GM21528 (cell line): Measurements from ENCODE around the gene DIS3L2.
"Not testable (repeated sequence)": the region's sequence is repeated elsewhere in the genome, so short reads cannot be mapped to it uniquely, and the experiment has no call there.

Experiments
- ATAC-seq: cut with Tn5 transposase; IDR thresholded peaks from one replicate; pipeline ENCODE4 v1.9.1; 2021; ENCODE audit warnings: mild to moderate bottlenecking, moderate library complexity; ENCODE audit not compliant: unreplicated experiment, low FRiP score

DIS3L2 gene

GRCh38 chr2:232338094-232338758 is 376.7 kb downstream of the DIS3L2 start:
- not testable (repeated sequence) for ATAC-seq

DNA sequence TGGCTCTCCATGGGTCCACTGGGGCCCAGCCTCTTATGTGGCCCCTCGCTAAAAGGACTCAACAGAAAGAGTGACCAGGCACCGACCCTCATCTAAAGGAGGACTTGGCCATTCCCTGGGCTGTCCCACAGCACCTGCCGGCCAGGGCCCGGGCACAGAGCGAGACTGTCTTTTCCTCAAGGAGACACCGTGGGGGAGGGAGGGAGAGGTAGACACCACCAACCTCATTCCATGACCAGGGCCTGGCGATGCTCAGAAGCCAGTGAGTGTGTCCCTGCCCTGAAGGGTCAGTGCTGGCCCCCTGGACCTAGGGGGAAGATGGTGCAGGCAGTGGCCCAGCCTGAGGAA is 377.2 kb downstream of the DIS3L2 start:
- ATAC-seq, result no peak

- no peak for ATAC-seq
These were observed 377.9 kb downstream of the DIS3L2 start for GRCh38 chr2:232339121-232340081.

DNA sequence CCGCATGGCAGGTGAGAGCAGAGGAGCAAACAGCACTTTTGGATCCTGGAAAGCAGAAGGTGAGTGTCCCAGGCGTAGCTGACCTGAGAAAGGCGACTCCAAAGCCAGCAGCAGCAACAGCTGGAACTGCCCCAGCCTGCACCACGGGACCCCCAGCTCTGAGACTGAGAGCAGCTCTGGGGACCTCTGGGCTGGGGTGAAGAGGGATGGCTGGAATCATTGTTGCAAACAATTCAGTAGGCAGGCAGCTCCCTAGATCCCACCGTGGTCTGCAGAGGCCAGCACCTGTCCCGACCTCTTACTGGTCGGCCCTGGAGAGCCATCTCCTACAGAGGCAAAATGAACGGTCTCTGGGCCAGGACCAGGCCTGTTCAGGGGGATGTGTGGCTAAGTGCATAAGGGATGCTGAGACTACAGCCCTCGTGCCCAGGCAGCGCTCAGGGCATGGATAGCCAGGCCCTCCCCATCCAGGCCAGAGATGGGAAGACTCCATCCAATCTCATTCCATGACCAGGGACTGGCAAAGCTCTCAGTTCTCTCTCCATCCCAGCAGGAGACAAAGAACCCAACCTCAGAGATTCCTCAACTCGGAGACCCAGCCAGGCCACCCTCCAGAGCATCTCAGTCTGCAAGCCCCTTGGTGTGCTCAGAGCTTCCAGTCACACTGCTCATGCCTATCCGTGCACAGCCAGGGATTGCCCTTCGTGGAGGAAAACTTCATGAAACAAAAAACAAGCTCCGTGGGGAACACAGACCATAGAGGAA is 378.8 kb downstream of the DIS3L2 start:
- no peak for ATAC-seq

GRCh38 chr2:232341061-232341738 is 379.7 kb downstream of the DIS3L2 start:
- ATAC-seq, result no peak

- no peak for ATAC-seq
These were observed 380.2 kb downstream of the DIS3L2 start for GRCh38 chr2:232341739-232342126.

DNA sequence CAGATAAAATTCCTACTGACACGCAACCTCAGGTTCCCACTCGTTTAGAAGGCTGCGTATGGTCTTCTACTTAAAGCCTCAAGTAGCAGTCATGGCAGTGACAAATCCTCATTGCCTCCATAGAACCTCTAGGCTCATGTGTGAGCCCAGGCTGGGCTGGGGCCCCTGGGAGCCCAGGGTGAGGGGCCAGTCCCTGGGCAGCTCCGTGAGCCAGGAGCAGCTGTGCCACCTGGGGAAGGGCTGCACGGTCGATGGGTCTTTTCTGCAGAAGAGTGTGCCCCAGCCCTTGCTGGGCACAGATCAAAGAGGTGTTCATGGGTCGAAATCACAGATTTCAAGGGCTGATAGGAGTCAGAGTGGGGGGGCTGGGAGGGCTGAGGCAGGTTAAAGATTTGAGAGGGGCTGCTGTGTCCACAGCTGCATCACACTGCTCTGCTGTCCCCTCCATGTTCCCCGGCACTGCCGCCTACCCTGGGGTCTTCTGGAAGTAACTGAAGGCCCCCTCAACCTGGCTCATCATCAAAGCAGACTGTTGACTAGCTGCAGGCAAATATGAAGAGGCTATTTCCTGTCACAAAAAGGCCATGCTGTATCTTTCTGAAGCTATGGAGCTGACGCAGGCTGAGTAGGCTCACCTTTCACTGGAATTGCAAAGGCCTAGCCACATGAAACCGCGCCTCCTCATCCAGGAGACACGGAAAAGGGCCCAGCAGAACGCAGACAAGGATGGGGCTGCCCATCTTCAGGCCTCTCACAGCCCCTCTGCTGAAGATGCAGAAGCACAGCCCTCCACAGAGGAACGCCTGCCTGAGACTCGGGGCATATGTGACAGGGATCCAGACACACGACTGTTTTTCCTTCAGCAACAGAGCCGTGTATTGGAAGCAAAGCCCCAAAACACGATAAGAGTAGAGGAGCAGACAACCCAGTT is 381.4 kb downstream of the DIS3L2 start:
- ATAC-seq, result no peak

- no peak for ATAC-seq
These were observed 382.3 kb downstream of the DIS3L2 start for GRCh38 chr2:232343821-232344220.

GRCh38 chr2:232345251-232345650 is 383.7 kb downstream of the DIS3L2 start:
- ATAC-seq, result no peak

DNA sequence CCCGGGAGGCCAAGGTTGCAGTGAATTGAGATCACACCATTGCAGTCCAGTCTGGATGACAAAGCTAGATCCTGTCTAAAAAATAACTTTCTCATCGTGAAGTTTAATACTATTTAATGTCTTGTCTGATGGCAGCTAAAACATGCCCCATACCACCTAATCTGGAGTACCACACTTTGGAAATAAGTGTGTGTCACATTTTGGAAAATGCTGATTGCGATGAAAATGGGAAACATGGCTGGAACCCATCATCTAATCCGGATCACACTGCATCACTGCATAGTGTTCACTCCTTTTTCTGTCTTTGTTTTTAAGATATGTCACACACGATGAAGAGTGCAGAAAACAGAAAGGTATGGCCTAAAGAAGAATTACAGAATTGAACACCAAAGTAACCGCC is 385.9 kb downstream of the DIS3L2 start:
- ATAC-seq, result no peak

DNA sequence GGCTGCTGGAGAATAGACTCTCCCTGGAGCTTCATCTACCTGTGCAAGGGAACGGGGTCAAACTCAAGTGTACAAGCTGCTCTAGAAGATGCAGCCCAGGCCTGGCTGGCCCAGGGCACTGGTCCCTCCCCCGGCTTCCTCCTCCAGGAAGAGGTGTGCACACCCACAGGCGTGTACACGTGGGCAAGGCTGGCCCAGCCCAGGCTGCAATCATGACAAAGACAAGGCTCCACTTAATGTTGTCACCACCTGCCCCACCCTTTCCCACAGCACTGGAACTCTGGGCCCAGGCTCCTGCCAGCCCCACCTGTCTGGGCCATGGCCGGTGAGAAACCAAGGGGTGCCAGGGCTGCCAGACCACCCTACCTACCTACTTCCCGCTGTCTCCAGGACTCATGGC is 387.4 kb downstream of the DIS3L2 start:
- no peak for ATAC-seq

GRCh38 chr2:232349546-232349945 is 388.0 kb downstream of the DIS3L2 start:
- no peak for ATAC-seq

DNA sequence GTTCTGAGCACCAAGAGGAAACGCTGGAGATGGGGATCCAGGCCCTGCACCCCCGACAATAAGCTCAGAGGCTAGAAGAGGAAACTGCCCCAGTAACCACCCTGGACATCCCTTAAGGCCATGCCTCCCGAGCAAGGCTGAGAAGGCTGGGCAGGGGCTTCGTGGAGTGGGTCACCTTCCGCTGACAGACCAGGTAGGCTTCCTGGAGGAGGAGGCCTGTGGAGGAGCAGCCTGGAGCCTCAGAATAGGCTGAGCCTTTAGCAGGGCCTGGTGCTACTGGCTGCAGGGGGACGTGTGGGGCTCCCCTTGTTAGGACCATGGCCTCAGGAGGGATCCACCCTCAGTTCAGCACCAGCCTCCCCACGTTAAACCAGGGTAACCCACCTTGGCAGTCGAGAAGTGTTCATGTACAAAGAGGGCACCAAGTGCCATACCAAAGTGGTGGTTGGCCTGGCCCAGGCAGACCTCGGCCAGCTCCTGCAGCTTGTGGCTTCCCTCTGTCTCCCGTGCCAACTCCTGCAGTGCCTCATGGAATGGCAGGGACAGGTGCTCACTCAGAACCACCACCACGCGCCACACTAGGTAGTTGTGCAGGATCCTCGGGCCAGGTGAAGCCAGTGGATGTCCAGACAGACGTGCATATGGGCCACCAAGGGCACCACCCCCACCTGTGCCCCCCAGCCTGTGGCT is 388.6 kb downstream of the DIS3L2 start:
- no peak for ATAC-seq

GRCh38 chr2:232350804-232351685 is 389.5 kb downstream of the DIS3L2 start:
- ATAC-seq, result no peak

- no peak for ATAC-seq
These were observed 390.4 kb downstream of the DIS3L2 start for GRCh38 chr2:232351686-232352510.

DNA sequence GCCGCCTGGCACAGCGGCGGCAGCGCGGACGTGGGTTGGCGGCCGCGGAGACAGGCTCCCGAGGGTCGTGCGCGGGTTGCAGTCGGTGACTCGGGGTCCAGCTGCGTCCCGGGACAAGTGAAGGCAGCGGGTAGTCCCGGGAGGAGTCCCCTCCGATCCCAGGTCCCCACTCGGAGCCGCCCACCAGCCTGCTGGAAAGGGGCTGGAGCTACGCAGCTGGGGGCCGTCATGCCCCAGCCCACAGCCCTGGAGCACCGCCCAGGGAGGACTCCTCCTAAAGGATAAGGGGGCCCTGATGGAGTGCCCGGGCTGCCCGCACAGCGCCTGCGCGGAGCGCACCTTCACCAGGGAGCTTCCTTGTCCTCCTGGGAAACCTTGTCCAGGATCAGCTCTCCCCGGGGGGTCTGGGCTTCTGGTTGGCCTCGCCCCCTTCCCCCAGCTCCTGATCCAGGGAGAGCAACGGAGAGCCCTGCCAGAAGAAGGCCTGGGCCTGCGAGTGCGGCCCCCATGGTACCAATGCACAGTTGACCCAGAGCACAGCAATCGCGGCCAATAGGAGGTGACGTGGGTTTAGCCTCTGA is 391.1 kb downstream of the DIS3L2 start:
- no peak for ATAC-seq

DNA sequence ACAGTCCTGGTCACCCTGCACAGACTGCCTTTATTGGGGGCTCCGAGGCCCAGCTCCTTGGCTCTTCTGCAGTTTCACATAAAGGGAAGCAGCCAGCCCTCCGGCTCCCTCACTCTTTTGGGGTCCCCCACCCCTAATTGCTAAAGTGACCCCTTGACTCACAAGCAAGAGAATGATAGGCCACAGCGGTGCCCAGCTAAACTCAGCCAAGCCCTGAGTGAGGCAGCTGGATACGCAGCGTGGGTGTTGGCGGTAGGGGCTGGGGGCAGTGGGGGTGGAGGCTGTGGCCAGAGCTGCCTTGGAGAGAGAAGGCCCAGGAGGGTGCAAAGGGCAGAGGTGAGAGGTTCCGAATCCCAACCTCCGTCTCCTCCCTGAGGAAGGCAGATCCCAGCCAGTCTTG is 391.6 kb downstream of the DIS3L2 start:
- ATAC-seq, result no peak
